Liver (tissue), 9 donors: Measurements from ENCODE around the gene CYP2A13. TPM values are rescaled to one million over a fixed set of nuclear protein-coding genes. Genes with fewer than 3 reads are reported as not detected.

ENCODE experiments used
- DNase-seq: peaks from one replicate; pipeline ENCODE4 v3.0.0-alpha.2; 2017; ENCODE audit warnings: low spot score
- H3K27ac ChIP-seq, 2 donors: one replicate each; pipeline ENCODE4 v1.7.0; 2013; ENCODE audit warnings: inconsistent platforms in 2 of 2, low read length in 2 of 2, control low read depth in 1 of 2, low read depth in 1 of 2, mild to moderate bottlenecking in 1 of 2
- H3K27me3 ChIP-seq, 4 donors: one replicate each; pipeline versions ENCODE4 v1.6.1 to v1.7.0; 2013; ENCODE audit warnings: low read length in 3 of 4, inconsistent platforms in 1 of 4, mild to moderate bottlenecking in 1 of 4, moderate library complexity in 1 of 4; ENCODE audit not compliant: control insufficient read depth in 4 of 4, insufficient read depth in 4 of 4
- H3K36me3 ChIP-seq, 4 donors: one replicate each; pipeline versions ENCODE4 v1.6.1 to v1.7.0; 2013; ENCODE audit warnings: low read length in 3 of 4, mild to moderate bottlenecking in 3 of 4, low read depth in 1 of 4, moderate library complexity in 1 of 4; ENCODE audit not compliant: control insufficient read depth in 4 of 4, insufficient read depth in 3 of 4
- H3K4me1 ChIP-seq, 4 donors: one replicate each; pipeline versions ENCODE4 v1.6.1 to v1.7.0; 2013; ENCODE audit warnings: low read length in 3 of 4, mild to moderate bottlenecking in 3 of 4, moderate library complexity in 1 of 4; ENCODE audit not compliant: control insufficient read depth in 4 of 4, insufficient read depth in 4 of 4
- H3K4me3 ChIP-seq, 3 donors: one replicate each; pipeline versions ENCODE4 v1.6.1 to v1.7.0; 2013; ENCODE audit warnings: low read length in 3 of 3, control low read depth in 1 of 3, low read depth in 1 of 3, mild to moderate bottlenecking in 1 of 3
- H3K9ac ChIP-seq, 2 donors: one replicate each; pipeline ENCODE4 v1.7.0; 2013; ENCODE audit warnings: low read length in 2 of 2, mild to moderate bottlenecking in 2 of 2, moderate library complexity in 2 of 2, control low read depth in 1 of 2, low read depth in 1 of 2
- H3K9me3 ChIP-seq, 4 donors: one replicate each; pipeline versions ENCODE4 v1.6.1 to v1.7.0; 2013; ENCODE audit warnings: low read length in 3 of 4; ENCODE audit not compliant: control insufficient read depth in 4 of 4
- ATF3 ChIP-seq: IDR thresholded peaks from 2 replicates; pipeline ENCODE4 v1.6.1; 2016; ENCODE audit warnings: antibody characterized with exemption
- CTCF ChIP-seq: fragments of 150-350 bp; IDR thresholded peaks from 2 replicates; pipeline ENCODE4 v1.5.1; 2017; ENCODE audit warnings: improper control_type of control experiment, low read depth, low read length; ENCODE audit not compliant: missing input control
- EGR1 ChIP-seq, 2 donors: IDR thresholded peaks; 2 replicates each; pipeline ENCODE4 v1.6.1; 2016 to 2018; ENCODE audit warnings: antibody characterized with exemption in 2 of 2, low read depth in 2 of 2
- FOXA1 ChIP-seq: IDR thresholded peaks from 2 replicates; pipeline ENCODE4 v1.6.1; 2016; ENCODE audit warnings: antibody characterized with exemption
- FOXA2 ChIP-seq: IDR thresholded peaks from 2 replicates; pipeline ENCODE4 v1.6.1; 2016; ENCODE audit warnings: antibody characterized with exemption
- GABPA ChIP-seq, 2 donors: IDR thresholded peaks in 1 of 2; conservative IDR thresholded peaks in 1 of 2; 2 replicates each; pipeline ENCODE4 v1.6.1; 2016; ENCODE audit warnings: antibody characterized with exemption in 2 of 2, mild to moderate bottlenecking in 1 of 2, moderate library complexity in 1 of 2
- HNF4A ChIP-seq, 2 donors: conservative IDR thresholded peaks; 2 replicates each; pipeline ENCODE4 v1.6.1; 2016; ENCODE audit warnings: antibody characterized with exemption in 2 of 2, mild to moderate bottlenecking in 2 of 2
- JUND ChIP-seq, 2 donors: IDR thresholded peaks; 2 replicates each; pipeline ENCODE4 v1.6.1; 2016; ENCODE audit warnings: antibody characterized with exemption in 2 of 2
- NR2F2 ChIP-seq: IDR thresholded peaks from 2 replicates; pipeline ENCODE4 v1.6.1; 2016; ENCODE audit warnings: antibody characterized with exemption
- RAD21 ChIP-seq, 2 donors: IDR thresholded peaks; 2 replicates each; pipeline ENCODE4 v1.6.1; 2016; ENCODE audit warnings: antibody characterized with exemption in 2 of 2, mild to moderate bottlenecking in 2 of 2
- REST ChIP-seq: IDR thresholded peaks from 2 replicates; pipeline ENCODE4 v1.6.1; 2016; ENCODE audit warnings: antibody characterized with exemption, mild to moderate bottlenecking
- RXRA ChIP-seq, 2 donors: IDR thresholded peaks; 2 replicates each; pipeline ENCODE4 v1.6.1; 2017 to 2018; ENCODE audit warnings: antibody characterized with exemption in 2 of 2, mild to moderate bottlenecking in 1 of 2
- SP1 ChIP-seq: IDR thresholded peaks from 2 replicates; pipeline ENCODE4 v1.6.1; 2018; ENCODE audit warnings: antibody characterized with exemption, mild to moderate bottlenecking
- TAF1 ChIP-seq: conservative IDR thresholded peaks from 2 replicates; pipeline ENCODE4 v1.6.1; 2016; ENCODE audit warnings: antibody characterized with exemption, mild to moderate bottlenecking
- YY1 ChIP-seq: IDR thresholded peaks from 2 replicates; pipeline ENCODE4 v1.6.1; 2016; ENCODE audit warnings: antibody characterized with exemption, mild to moderate bottlenecking
- WGBS: extraction: QIAGEN DNeasy Blood & Tissue Kit; methylation state at CpG from one replicate; pipeline ENCODE4 v1.1.7; 2013; 5-methylcytosine and 5-hydroxymethylcytosine counted together
- polyA plus RNA-seq, 2 donors: library from polyadenylated mRNA; stranded (reverse) in 1 of 2; unstranded in 1 of 2; fragments of 200-250 nt in 1 of 2; fragments of >200 nt in 1 of 2; fragmentation: Nextera tagmentation in 1 of 2; extraction: Ambion mirVana in 1 of 2; gene quantifications; one replicate each; pipeline versions ENCODE4 v1.2.1 to v1.2.3, GENCODE V29; 2013 to 2015
- total RNA-seq, 2 donors: library from RNA; depleted of rRNA; stranded (reverse); fragments of >200 nt; gene quantifications; one replicate each; pipeline ENCODE4 v1.2.3, GENCODE V29; 2014
- TF ChIP-seq, protein P1 (sequence below): IDR thresholded peaks from 2 replicates; pipeline ENCODE4 v1.6.1; 2016; ENCODE audit warnings: antibody characterized with exemption
- donor health status: healthy.
- donor health status: healthy.
- donor health status: healthy.
- donor health status: healthy.
- donor health status: healthy.

CYP2A13 gene
- total and polyA plus RNA-seq, 4 donors: 0.08 to 0.16 TPM; not detected in 2

GRCh38 chr19:41076286-41076685 lies 12.0 kb upstream of the CYP2A13 start:
- Histone ChIP-seq H3K36me3 (no peaks in the 10 kb centered on the region), H3K9me3 (no peaks in the 10 kb centered on the region), H3K27ac (no peak overlapping the region), H3K9ac (no peak overlapping the region), H3K4me1 (no peaks in the 10 kb centered on the region), H3K27me3 (no peaks in the 10 kb centered on the region), H3K4me3 (no peak overlapping the region)
- no peak for TF ChIP-seq JUND (IDR thresholded peaks at IDR 0.05)
- no peak for TF ChIP-seq RAD21 (IDR thresholded peaks at IDR 0.05)
- TF ChIP-seq CTCF: no peak
- TF ChIP-seq, protein P1, sequence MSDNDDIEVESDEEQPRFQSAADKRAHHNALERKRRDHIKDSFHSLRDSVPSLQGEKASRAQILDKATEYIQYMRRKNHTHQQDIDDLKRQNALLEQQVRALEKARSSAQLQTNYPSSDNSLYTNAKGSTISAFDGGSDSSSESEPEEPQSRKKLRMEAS: no peak
- no peak for TF ChIP-seq YY1
- TF ChIP-seq ATF3: no peak
- TF ChIP-seq RXRA (IDR thresholded peaks at IDR 0.05): no peak
- TF ChIP-seq TAF1: no peak
- TF ChIP-seq NR2F2: no peak
- no peak for DNase-seq
- 89% methylated on average over 3 of the region's 3 CpGs for WGBS

DNA sequence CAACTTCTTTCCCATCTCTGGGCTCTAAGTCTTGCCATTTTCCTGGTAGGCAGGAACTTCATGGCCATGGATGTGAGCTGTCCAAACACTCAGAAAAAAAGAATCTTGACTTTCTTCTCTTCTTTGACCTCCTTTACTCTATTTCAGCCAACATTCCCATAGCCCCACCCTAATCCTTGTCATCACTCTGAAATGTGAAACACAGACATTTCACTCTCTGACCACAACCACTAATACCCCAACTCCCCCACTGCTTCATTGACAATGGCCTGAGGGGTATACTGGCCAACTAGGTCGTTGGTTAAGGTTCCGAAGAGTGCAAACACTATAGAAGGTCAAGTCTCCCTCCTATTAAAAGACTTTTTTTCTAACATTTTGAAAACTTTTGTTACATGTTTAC lies 4.7 kb upstream of the CYP2A13 start:
- DNase-seq: no peak
- no peaks in the 10 kb centered on the region for H3K36me3 ChIP-seq
- no peaks in the 10 kb centered on the region for H3K27me3 ChIP-seq
- H3K9ac ChIP-seq: no peak overlapping the region
- peaks cover 4 to 22% (median 10%) of the 10 kb centered on the region in 4 donors for H3K4me1 ChIP-seq
- no peak overlapping the region for H3K27ac ChIP-seq
- WGBS: 81% methylated on average over 2 of the region's 2 CpGs
- TF ChIP-seq FOXA2 (no peak), SP1 (no peak), RAD21 (IDR thresholded peaks at IDR 0.05) (no peak), EGR1 (IDR thresholded peaks at IDR 0.05; ENCODE audit: low read depth in 2 of 2) (no peak), TAF1 (no peak), JUND (IDR thresholded peaks at IDR 0.05) (no peak), GABPA (IDR thresholded peaks at IDR 0.05 in 1 of 2, conservative IDR thresholded peaks at IDR 0.05 in 1 of 2) (no peak), NR2F2 (no peak), ATF3 (no peak), REST (no peak), HNF4A (conservative IDR thresholded peaks at IDR 0.05) (no peak), FOXA1 (no peak), YY1 (no peak)
- TF ChIP-seq, protein P1: no peak
- H3K4me3 ChIP-seq: no peak overlapping the region
- H3K9me3 ChIP-seq: no peaks in the 10 kb centered on the region
